HG03280 (cell line): Measurements from ENCODE around the gene EHMT2.

Experiments used
- ATAC-seq: cut with Tn5 transposase; IDR thresholded peaks from one replicate; pipeline ENCODE4 v1.9.1; 2021; ENCODE audit warnings: mild to moderate bottlenecking, moderate library complexity; ENCODE audit not compliant: unreplicated experiment

Gene EHMT2

DNA sequence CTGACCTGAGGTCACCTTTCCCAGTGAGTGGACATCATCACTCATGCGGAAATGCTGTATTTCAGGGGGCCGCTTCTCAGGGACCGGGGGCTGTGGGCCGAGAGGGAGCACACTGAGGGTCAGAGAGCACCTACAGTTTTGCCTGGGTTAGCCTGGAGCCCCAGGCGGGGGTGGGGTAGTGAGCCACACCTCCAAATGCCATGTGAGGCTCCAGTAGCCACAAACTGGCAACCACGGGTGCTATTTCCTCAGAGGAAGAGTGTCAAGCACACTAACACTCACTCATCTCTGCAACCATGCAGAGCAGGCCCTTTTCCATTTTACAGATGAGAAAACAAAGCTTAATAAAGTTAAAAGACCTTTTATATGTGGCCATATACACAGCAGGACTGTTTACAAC is 4.7 kb downstream of the EHMT2 start:
- ATAC-seq = no peak

DNA sequence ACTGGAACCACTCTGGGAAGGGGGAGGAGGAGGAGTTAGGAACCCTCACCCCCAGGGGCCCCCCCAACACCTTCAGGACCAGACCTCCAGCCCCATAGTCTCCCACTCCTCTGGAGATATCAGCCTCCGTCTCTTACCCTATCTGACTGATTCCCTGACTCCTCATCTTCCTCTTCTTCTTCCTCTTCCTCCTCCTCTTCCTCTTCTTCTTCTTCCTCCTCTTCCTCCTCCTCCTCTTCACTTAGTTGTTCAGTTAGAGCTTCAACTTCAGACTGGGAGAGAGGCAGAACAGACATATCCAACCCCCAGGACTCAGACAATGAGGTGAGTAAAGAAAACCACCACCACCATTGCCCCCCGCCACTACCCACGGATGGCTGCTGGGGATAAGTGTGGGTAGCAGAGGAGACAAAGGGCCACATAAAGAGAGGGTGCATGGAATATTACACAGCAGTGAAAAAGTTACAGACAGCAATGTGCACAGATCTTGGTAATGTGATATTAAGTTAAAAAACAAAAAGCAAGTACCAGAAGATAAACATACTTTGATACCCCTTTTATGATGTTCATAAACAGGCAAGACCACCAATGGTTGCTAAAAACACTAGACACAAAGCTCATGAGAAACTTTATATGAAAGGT is 8.0 kb downstream of the EHMT2 start:
- ATAC-seq = no peak

DNA sequence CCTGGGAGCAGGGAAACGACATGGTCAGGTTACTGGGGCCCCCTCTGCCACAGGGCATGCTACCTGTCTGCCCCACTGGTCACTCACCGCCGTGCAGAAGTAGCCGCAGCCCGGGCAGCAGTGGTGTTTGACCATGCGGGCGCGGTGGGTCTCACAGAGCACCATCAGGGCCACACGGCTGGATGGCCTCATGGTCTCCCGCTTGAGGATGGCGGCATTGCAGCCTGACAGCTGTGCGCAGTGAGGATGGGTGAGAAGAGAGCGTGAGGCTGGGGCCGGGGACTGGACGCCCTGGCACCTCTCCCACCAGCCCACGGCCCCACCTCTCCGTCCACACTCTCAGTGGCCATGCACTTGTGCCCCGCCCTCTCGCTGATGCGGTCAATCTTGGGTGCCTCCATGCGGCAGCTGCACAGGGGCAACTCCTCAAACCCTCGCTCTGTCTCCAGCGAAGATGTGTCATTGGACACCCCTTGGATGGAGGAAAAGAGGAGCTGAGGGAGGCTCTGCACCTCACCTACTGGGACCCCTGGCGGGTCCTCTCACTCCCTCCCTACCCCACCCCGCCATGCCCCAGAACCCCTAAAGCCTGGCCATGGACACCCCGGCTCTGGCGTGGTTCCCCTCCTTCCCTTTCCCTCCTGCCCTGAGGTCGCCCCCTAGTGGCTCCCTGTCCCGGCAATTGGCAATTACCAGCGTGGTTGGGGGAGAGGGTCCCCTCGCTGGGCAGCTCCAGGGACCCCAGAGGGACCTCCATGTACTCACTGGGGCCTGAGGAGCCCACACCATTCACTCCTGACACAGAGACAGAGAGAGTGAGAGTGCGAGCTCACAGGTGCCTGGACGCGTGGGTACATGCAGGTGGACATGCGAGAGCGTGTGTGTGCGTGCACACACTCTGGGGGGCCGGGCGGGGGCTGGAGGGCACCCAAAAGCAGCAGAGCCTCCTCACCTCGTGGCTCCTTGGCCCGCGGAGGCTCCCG is 8.9 kb downstream of the EHMT2 start:
- no peak for ATAC-seq

DNA sequence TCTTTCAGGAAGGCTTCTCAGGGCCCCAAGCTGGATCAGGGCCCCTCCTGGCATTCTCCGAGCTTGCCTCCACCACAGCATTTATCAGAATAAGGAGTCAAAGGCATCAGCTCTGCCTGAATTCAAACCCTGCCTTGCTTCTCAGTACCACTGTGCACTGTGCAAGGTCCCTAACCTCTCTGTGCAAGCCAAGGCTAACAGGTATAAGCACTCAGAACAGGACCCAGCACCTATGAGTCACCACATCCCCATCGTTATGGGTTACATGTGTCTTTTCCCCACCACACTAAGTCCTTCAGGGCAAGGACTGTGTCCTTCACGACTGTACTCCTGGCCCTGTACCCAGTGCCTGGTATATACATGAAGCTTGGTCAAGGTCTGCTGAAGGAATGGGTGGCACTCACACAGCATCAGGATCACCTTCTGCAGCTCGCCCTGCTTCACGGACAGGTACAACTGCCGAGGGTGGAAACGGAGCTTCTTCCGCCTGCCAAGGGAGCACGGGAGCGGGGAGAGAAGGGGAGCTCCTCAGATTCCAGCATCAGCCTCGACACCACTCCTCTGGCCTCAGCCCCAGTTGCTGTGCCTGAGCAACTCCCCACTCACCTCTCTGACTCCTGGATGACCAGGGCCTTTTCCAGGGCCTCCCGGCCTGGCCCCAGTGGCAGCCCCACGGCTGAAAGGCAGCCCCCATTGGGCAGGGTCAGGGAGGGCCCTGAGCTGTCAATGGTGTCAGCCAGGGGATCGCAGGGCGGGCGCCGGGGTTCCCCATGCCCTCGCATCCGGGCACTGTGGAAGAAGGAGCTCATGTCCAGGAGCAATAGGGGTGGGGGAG is 10.1 kb downstream of the EHMT2 start:
- no peak for ATAC-seq

DNA sequence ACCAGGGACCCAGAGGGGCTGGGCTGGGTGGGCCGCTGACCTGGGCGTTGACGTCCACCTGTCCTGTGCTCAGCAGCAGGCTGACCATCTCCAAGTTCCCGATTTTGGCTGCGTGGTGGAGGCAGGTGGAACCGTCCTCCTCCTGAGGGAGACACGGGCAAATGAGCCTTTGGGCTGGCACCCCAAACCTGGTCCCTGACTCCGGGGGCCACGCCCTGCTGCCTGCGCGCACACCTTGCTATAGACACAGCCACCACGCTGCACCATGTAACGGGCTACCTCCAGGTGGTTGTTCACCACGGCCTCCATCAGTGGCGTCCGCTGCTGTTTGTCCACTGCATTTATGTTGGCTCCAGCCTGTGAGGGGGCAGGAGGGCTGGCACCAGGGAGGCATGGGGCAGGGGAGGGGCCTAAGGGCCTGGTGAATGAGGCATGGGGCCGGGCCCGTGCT is 10.9 kb downstream of the EHMT2 start:
- no peak for ATAC-seq

DNA sequence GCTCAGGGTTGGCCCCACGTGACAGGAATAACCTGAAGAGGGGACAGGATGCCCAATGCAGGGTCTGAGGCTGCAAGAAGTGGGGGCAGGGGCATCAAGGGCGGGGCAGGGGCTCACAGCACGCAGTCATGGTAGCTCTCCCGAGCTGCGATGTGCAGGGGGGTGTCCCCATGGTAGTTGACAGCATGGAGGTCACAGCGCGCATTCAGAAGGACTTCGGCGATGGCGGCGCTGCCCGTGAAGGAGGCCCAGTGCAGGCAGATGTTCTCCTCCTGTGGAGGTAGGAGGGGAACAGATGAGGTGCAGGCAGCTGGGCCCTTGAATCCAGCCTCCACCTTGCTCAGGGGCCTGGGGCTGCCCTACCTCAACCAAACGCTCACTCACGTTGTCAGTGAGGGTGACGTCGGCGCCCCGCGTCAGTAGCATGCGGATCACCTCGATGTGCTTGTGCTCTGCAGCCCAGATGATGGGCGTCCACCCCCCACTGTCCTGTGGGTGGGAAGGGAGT is 12.9 kb downstream of the EHMT2 start:
- ATAC-seq = no peak

DNA sequence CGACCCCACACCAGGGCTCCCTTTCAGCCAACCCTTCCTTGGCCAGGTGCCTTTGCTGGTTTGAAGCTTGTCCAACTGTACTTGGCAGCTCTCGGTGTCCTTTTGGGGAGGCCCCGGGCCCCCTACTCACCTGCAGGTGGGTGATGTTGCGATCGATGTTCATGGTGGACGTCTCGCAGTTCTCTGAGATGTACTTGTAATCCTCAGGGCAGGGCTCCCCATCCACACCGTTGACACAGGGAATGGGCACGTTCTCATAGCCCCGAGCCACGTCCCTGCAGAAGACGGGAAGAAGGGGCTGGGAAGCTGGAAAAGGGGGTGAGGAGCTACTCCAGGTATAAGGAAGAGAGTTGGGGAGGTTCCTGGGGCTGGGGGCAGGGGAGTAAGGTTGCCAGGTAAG is 13.8 kb downstream of the EHMT2 start:
- ATAC-seq = no peak

DNA sequence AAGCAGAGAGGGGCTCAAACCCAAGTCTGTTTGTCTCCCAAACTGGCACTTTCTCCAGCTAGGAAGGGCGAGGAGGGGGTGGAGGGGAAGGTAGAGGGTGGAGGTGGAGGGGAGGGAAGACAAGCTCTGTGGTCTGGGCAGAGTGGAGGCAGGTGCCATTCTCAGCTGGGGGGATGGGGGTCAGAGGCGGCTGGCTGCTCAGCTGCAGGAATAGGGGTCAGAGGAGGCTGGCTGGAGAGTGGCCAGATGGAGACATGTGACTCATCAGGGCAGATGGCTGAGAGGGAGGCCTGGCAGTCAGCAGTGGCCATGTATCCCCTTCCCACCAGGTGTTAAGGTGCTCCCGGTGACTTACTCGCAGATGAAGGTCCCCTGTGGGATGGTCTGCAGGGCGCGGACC is 15.2 kb downstream of the EHMT2 start:
- no peak for ATAC-seq

DNA sequence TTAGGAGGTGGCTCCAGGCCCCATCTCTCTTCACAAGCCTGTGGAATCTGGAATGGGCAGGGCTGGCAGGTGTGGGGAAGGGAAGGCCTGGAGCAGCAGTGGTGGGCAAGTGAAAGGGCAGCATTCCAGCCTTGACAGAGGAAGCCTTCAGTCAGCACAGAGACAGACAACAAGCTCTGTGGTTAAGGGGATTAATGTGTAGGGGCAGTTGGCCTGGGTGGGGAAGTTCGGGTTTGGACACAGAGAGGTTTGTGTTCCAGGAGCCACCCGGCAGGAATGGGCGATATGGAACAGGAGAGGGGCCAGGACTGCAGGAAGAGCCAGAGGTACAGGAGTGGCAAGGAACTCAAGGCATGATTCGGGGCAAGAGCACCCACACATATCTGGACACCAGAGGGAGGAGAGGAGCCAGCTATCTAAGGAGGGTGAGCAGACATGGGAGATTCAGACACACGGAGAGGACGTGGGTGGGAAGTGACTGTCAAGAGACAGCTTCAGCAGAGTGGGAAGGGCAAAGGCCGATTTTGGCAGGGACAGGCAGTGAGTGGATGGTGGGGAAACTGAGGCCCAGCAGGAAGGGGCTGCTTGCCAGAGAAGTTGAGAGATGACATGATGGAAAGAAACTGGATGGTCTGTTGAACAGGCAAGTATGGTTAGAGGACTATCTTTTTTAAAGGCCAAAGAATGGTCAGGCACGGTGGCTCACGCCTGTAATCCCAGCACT is 16.2 kb downstream of the EHMT2 start:
- ATAC-seq = no peak

DNA sequence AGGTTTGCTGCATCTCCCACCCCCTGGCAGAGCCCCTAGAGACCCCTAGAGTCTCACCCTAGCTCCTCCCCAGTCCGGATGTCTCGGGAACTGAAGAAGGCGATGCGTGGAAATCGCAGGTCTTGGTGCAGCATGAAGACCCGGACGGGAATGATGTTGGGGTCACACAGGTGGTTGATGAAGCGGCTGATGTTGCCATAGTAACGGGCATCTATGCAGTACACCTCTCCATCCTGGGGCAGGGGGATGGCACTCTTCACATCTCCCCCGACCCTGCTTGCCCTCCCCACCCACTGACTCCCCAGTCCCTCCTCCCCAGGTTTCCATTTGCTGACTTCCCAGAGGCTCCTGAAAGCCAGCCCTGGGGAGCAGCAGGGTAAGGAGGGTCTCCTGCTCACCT is 16.9 kb downstream of the EHMT2 start:
- ATAC-seq = no peak

DNA sequence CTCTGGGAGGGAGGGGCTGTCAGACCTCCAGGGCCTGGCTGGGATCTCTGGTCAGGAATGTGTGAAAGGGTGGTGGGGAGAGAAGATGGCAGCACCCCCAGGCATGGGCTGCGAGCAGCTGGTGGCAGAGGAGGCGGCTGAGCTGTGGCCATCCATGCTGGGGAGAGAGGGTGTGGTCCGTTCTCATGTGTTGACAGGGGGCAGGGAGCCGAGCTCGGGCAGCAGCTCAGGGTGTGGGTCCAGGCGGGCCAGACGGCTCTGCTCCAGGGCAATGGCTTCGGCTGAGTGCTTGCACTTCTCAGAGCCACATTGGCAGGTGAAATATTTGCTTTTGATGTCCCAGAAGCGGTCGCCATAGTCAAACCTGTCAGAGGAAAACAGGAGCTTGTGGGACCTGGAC is 17.6 kb downstream of the EHMT2 start:
- ATAC-seq = no peak

DNA sequence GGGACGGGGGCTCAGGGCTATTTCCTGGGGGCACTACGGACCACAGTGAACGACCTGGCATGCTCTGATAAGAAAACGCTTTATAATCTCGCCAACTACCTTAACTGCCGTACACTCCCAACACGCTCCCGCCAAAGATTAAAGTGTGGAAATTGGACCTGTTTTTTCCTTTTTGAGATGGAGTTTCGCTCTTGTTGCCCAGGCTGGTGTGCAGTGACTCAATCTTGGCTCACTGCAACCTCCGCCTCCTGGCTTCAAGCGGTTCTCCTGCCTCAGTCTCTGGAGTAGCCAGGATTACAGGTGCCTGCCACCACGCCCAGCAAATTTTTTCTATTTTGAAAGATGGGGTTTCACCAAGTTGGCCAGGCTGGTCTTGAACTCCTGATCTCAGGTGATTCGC is 18.4 kb downstream of the EHMT2 start:
- no peak for ATAC-seq

DNA sequence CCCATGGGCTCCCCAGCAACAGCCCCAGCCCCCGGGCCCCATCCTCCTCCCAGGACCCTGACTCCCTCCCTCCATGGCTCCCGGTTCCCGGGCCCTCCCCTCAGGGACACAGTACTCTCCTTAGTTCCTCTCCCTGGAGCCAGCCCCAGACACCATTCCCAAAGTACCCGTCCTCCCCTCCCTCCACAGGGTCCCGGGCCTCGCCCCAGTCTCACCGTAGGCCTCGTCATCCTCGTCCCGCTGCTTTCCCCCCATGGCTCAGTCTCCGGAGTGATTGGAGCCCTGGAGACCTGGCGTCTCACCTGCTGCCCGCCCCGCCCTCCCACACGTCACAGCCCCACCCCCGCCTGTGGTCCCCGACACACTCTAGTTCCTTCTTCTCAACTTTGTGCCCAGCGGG is 18.8 kb downstream of the EHMT2 start, which contains the start of gene SLC44A4:
TSS of gene SLC44A4 (minus strand) at position 272 of the 400 bp plus-strand sequence. CDS start at position 255, 17 bp downstream.
- no peak for ATAC-seq

DNA sequence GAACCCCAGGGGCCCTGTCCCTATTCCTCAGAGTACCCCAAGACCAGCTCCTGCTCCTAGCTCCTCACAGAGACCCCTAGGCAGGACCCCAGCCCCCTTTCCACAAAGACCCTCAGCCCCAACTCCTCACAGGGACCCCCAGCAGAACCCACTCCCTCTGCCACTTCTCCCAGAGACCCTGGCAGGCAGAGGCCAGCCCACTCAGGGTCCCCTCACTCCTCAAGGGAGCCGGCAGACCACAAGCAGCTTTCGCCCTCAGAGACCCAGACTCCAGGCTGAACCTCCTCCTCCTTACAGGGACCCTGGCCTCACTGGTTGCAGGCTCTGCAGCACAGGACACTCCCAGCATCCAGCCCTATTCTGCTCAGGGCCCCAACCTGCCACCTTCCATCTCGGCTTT is 19.3 kb downstream of the EHMT2 start:
- no peak for ATAC-seq

DNA sequence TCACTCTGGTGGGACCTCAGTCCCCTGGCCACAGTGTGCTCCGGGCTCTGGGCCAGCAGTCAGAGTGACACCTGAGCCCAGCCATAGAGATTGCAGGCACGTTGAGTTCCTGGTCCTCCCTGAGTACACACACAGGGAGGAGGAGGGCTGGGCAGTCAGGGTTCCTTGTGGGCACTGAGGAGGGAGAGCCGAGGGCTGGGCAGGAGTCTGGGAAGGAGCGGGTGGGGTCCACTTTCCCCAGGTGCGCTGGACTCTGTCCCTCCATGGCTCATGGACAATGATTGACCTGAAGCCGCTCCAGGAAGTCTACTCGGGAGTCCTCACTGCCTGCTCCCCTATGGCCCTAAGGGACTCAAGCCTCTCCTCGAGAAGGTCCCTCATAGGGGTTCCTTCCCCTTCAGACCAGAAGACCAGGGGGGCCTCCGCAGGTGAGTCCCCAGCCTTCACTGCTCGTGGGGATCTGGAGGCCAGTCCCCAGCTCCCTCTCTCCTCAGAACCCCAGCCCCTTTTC is 19.8 kb downstream of the EHMT2 start:
- no peak for ATAC-seq

DNA sequence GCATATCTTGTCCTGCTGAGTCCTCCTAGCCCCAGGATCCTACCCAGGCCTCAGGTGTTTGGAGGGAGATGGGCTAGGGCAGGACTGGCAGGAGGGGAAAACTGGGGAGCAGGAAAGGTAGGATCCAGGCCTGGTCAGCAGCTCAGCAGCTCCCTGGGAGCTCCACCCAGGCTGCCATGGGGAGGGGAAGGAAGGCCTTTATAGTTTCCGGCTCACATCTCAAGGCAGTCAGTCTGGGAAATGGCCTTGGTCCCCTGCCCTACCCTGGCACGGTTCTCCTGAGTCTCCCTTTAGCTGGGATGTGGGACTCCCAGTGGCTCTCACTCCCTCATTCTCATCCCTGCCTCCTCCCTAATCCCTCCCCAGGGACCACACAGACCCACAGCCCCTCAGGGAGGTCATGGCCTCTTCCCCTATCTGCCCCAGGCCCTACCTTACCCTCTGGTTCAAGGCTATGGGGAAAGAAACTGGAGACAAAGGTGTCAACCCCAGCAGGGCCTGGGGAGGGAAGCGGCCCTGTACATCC is 20.3 kb downstream of the EHMT2 start:
- ATAC-seq = no peak

DNA sequence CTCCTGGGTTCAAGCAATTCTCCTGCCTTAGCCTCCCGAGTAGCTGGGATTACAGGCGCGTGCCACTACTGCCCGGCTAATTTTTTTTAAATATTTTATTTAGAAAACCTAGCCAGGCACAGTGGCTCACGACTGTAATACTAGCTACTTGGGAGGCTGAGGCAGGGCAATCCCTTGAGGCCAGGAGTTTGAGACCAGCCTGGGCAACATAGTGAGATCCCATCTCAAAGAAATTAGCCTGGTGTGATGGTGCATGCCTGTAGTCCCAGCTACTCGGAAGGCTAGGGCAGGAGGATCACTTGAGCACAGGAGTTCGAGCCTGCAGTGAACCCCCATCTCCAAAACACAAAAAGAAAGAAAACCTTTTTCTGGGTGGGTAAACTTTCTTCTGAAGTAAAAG is 21.1 kb downstream of the EHMT2 start:
- no peak for ATAC-seq

DNA sequence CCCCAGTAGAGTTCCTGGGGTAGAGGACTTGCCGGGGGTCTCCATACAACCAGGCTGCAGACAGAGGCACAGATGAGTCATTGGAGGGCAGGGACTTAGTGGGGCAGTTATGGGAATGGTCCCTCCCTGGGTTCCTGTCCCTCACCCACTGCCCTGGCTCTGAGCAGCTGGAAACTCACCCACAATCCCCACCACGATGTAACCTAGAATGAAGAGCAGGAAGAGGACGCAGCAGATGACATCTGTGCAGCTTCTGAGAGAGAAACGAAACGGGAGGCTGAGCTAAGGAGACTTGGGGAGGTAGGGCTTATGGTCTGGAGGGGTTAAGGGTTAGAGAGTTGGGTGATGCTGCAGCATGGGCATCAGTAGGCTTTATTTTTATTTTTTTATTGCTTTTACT is 21.6 kb downstream of the EHMT2 start:
- no peak for ATAC-seq

DNA sequence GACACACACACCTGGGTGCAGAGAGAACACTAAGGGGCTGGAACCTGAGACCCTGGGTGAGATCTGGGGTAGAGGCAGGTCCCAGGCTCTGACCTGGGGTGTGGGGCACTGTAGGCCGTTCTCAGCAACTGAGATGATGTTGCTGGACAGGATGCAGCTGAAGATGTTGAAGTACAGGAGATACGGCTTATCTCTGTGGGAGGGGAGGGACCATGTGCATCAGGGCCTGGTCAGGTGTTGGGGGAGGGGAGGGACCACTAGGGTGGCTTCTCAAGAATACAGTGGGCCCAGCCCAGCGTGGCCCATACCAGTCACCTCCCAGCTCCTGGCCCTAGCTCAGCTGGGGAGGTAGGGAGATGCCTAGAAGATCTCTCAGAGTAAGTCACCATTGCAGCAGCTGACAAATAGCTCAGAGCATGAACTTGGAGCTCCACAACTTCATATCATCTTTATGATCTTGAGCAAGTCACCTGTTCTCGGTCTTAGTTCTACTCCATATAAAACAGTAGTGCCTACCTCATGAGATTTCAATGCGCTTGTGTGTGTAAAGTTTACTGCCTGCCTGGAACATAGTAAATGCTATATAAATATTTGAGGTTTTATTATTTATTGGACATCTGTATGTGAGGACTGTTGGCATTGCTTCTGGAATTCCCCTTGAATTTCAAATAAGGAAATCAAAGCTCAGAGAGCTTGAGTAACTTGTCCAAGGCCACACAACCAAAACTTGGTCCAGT is 22.5 kb downstream of the EHMT2 start:
- ATAC-seq = no peak
